ENCODE measurements around the gene RPS6KA1. TPM values are rescaled to one million over a fixed set of nuclear protein-coding genes. Genes with fewer than 3 reads are reported as not detected.

The RPS6KA1 gene
- total RNA-seq, 1 donor from 2014 or later: 61.3 TPM

DNA sequence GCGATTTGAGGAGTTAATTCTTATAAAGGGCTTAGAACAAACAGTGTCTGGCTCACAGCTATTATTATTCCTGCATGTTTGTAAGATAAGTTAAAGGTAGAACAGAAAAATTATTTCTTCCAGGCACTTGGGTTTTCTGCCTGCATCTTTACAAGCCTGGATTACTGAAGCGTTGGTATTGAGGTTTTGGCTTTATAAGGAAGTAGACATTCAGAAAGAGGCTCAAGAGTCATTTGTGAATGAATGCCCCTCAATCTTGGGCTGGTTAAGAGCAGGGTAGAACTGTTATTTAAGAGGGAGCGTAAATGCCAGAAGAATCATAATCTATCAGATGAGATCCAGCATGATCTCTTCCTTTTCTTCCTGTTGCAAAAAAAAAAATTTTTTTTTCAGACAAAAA, 89.0 kb downstream of the RPS6KA1 start:
- FAIRE-seq (no peak), DNase-seq (ENCODE audit: low read depth) (no peak)
- H3K4me3 ChIP-seq (ENCODE audit: low read depth, low read length): no peak overlapping the region
- no peaks in the 10 kb centered on the region for H3K36me3 ChIP-seq (ENCODE audit: control insufficient read depth, insufficient read depth, low read length)
- no peaks in the 10 kb centered on the region for H3K27me3 ChIP-seq (ENCODE audit: control insufficient read depth, insufficient read depth, low read length)
- TF ChIP-seq, protein P1, sequence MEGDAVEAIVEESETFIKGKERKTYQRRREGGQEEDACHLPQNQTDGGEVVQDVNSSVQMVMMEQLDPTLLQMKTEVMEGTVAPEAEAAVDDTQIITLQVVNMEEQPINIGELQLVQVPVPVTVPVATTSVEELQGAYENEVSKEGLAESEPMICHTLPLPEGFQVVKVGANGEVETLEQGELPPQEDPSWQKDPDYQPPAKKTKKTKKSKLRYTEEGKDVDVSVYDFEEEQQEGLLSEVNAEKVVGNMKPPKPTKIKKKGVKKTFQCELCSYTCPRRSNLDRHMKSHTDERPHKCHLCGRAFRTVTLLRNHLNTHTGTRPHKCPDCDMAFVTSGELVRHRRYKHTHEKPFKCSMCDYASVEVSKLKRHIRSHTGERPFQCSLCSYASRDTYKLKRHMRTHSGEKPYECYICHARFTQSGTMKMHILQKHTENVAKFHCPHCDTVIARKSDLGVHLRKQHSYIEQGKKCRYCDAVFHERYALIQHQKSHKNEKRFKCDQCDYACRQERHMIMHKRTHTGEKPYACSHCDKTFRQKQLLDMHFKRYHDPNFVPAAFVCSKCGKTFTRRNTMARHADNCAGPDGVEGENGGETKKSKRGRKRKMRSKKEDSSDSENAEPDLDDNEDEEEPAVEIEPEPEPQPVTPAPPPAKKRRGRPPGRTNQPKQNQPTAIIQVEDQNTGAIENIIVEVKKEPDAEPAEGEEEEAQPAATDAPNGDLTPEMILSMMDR (IDR thresholded peaks at IDR 0.05; ENCODE audit: insufficient read depth, low read length, severe bottlenecking): no peak

Other genes starting within 250 kb of the RPS6KA1 start
- 14.5 and 28.7 TPM in 2 replicates for gene SH3BGRL3, start 249.7 kb upstream of the RPS6KA1 start, total RNA-seq
- gene UBXN11, start 223.1 kb upstream of the RPS6KA1 start, total RNA-seq: 2.6 and 3.1 TPM in 2 replicates
- not detected in 2 replicates for gene CD52, start 211.8 kb upstream of the RPS6KA1 start, total RNA-seq
- gene CRYBG2, start 175.6 kb upstream of the RPS6KA1 start, total RNA-seq: 19.5 and 67.7 TPM in 2 replicates
- not detected in 2 replicates for gene ZNF683, start 157.0 kb upstream of the RPS6KA1 start, total RNA-seq
- not detected in 2 replicates for gene LIN28A, start 118.9 kb upstream of the RPS6KA1 start, total RNA-seq
- gene DHDDS, start 97.4 kb upstream of the RPS6KA1 start, total RNA-seq: 55.3 and 64.9 TPM in 2 replicates
- 87.9 and 283 TPM in 2 replicates for gene HMGN2, start 57.3 kb upstream of the RPS6KA1 start, total RNA-seq
- 8.7 and 15.5 TPM in 2 replicates for gene ARID1A, start 166.3 kb downstream of the RPS6KA1 start, total RNA-seq

All from bronchial epithelial cell (primary cell).